K562 (cell line): ENCODE data around the gene MVD.

Experiments
- CREBBP ChIP-seq: IDR thresholded peaks from one replicate; pipeline ENCODE4 v1.6.1; 2012; ENCODE audit warnings: low read depth, mild to moderate bottlenecking, control low read depth, inconsistent platforms, low read length
- CTBP1 ChIP-seq: fragments of 450-650 bp; IDR thresholded peaks from 2 replicates; pipeline ENCODE4 v1.6.1; 2016; ENCODE audit warnings: borderline replicate concordance
- FOXJ3 ChIP-seq: sonication (generic); formaldehyde crosslinking; IDR thresholded peaks from 2 replicates; pipeline ENCODE4 v1.4.0; 2020; ENCODE audit warnings: mild to moderate bottlenecking, missing genetic modification reagents
- FOXK1 ChIP-seq: sonication (generic); formaldehyde crosslinking; IDR thresholded peaks from 2 replicates; pipeline ENCODE4 v1.8.0; 2022; ENCODE audit warnings: missing genetic modification reagents, mild to moderate bottlenecking, borderline replicate concordance
- HCFC1 ChIP-seq: IDR thresholded peaks from 2 replicates; pipeline ENCODE4 v1.6.1; 2012; ENCODE audit warnings: low read depth, low read length, improper control_type of control experiment
- MAFK ChIP-seq: IDR thresholded peaks from 2 replicates; pipeline ENCODE4 v1.6.1; 2011; ENCODE audit warnings: low read length, improper control_type of control experiment
- MAZ ChIP-seq, 2 experiments: fragments of 450-650 bp in 1 of 2; sonication (generic) in 1 of 2; formaldehyde crosslinking; IDR thresholded peaks in 1 of 2; conservative IDR thresholded peaks in 1 of 2; 2 replicates each; pipeline versions ENCODE4 v1.4.0 to v1.5.0; 2020; ENCODE audit warnings: mild to moderate bottlenecking in 1 of 2, missing genetic modification reagents in 1 of 2
- POLR2A ChIP-seq: fragments of 450-650 bp; conservative IDR thresholded peaks from 2 replicates; pipeline ENCODE4 v1.6.1; 2016
- SP2 ChIP-seq: IDR thresholded peaks from 2 replicates; pipeline ENCODE4 v1.6.1; 2011; ENCODE audit warnings: mild to moderate bottlenecking, low read depth, low read length, moderate library complexity; ENCODE audit not compliant: poor library complexity, severe bottlenecking; ENCODE audit errors: extremely low read depth
- SRSF9 ChIP-seq: fragments of 200-400 bp; formaldehyde crosslinking; IDR thresholded peaks from 2 replicates; pipeline ENCODE4 v1.6.1; 2017; ENCODE audit warnings: low read depth, low read length, borderline replicate concordance
- ZNF407 ChIP-seq: fragments of 450-650 bp; IDR thresholded peaks from 2 replicates; pipeline ENCODE4 v1.6.1; 2016; ENCODE audit warnings: low read depth
- ZNF609 ChIP-seq: sonication (generic); formaldehyde crosslinking; IDR thresholded peaks from 2 replicates; pipeline ENCODE4 v1.8.1; 2023; ENCODE audit warnings: missing genetic modification reagents, mild to moderate bottlenecking, borderline replicate concordance

GRCh38 chr16:88613293-88613692 is 49.6 kb downstream of the MVD start:
- TF ChIP-seq FOXJ3 (CRISPR knock-in tag) (no peak), POLR2A (no peak), ZNF609 (CRISPR knock-in tag) (no peak), MAZ (CRISPR knock-in tag; conservative IDR thresholded peaks at IDR 0.05 in 1 of 2, IDR thresholded peaks at IDR 0.05 in 1 of 2) (no peak), MAFK (no peak), HCFC1 (no peak), CREBBP (no peak), SP2 (no peak), FOXK1 (no peak), ZNF407 (no peak), SRSF9 (no peak), CTBP1 (no peak)
